ENCODE measurements around the gene SF3B5. TPM values are rescaled to one million over a fixed set of nuclear protein-coding genes. Genes with fewer than 3 reads are reported as not detected.

SF3B5 gene
- total RNA-seq, 1 donor from 2014 or later: 164 TPM

- Mint-ChIP-seq H3K4me3 (no peak overlapping the region), H3K4me1 (no peaks in the 10 kb centered on the region), H3K36me3 (ENCODE audit: low read depth) (no peaks in the 10 kb centered on the region)
These were observed 45.5 kb upstream of the SF3B5 start for GRCh38 chr6:144140867-144141266.

GRCh38 chr6:144139817-144140216 lies 44.4 kb upstream of the SF3B5 start:
- no peak overlapping the region for H3K4me3 Mint-ChIP-seq
- H3K27ac Mint-ChIP-seq (ENCODE audit: unreplicated experiment): no peak overlapping the region
- no peaks in the 10 kb centered on the region for H3K9me3 Mint-ChIP-seq
- no peaks in the 10 kb centered on the region for H3K36me3 Mint-ChIP-seq (ENCODE audit: low read depth)
- no peak for DNase-seq (ENCODE audit: low read depth, low spot score)
- peaks cover 23% of the 10 kb centered on the region for H3K27me3 Mint-ChIP-seq (ENCODE audit: low read depth)
- TF ChIP-seq CTCF (conservative IDR thresholded peaks at IDR 0.05): no peak
- no peaks in the 10 kb centered on the region for H3K4me1 Mint-ChIP-seq

More at GRCh38 chr6:144140867-144141266, 45.5 kb upstream of the SF3B5 start:
- Mint-ChIP-seq H3K9me3 (no peaks in the 10 kb centered on the region), H3K27ac (ENCODE audit: unreplicated experiment) (no peak overlapping the region), H3K27me3 (ENCODE audit: low read depth) (peaks cover 33% of the 10 kb centered on the region)
- TF ChIP-seq CTCF (conservative IDR thresholded peaks at IDR 0.05): no peak
- DNase-seq (ENCODE audit: low read depth, low spot score): no peak

- no peak for DNase-seq (ENCODE audit: low read depth, low spot score)
- no peak overlapping the region for H3K27ac Mint-ChIP-seq (ENCODE audit: unreplicated experiment)
- no peaks in the 10 kb centered on the region for H3K4me1 Mint-ChIP-seq
- H3K36me3 Mint-ChIP-seq (ENCODE audit: low read depth): no peaks in the 10 kb centered on the region
- H3K9me3 Mint-ChIP-seq: no peaks in the 10 kb centered on the region
- no peak for TF ChIP-seq CTCF (conservative IDR thresholded peaks at IDR 0.05)
- peaks cover 22% of the 10 kb centered on the region for H3K27me3 Mint-ChIP-seq (ENCODE audit: low read depth)
- no peak overlapping the region for H3K4me3 Mint-ChIP-seq
These were observed 43.2 kb upstream of the SF3B5 start for GRCh38 chr6:144138542-144138941.

- no peaks in the 10 kb centered on the region for H3K4me1 Mint-ChIP-seq
- DNase-seq (ENCODE audit: low read depth, low spot score): no peak
- H3K36me3 Mint-ChIP-seq (ENCODE audit: low read depth): no peaks in the 10 kb centered on the region
- H3K27me3 Mint-ChIP-seq (ENCODE audit: low read depth): peaks cover 24% of the 10 kb centered on the region
- H3K27ac Mint-ChIP-seq (ENCODE audit: unreplicated experiment): no peak overlapping the region
- H3K9me3 Mint-ChIP-seq: no peaks in the 10 kb centered on the region
- H3K4me3 Mint-ChIP-seq: no peak overlapping the region
- TF ChIP-seq CTCF (conservative IDR thresholded peaks at IDR 0.05): no peak
These were observed 39.4 kb upstream of the SF3B5 start for GRCh38 chr6:144134737-144135136.

GRCh38 chr6:144134176-144134575 lies 38.8 kb upstream of the SF3B5 start:
- TF ChIP-seq CTCF (conservative IDR thresholded peaks at IDR 0.05): no peak
- H3K4me1 Mint-ChIP-seq: no peaks in the 10 kb centered on the region
- no peaks in the 10 kb centered on the region for H3K36me3 Mint-ChIP-seq (ENCODE audit: low read depth)
- no peaks in the 10 kb centered on the region for H3K9me3 Mint-ChIP-seq
- no peak overlapping the region for H3K27ac Mint-ChIP-seq (ENCODE audit: unreplicated experiment)
- no peak for DNase-seq (ENCODE audit: low read depth, low spot score)
- H3K4me3 Mint-ChIP-seq: no peak overlapping the region
- peaks cover 27% of the 10 kb centered on the region for H3K27me3 Mint-ChIP-seq (ENCODE audit: low read depth)

All from neural crest cell (in vitro differentiated cells).